HepG2 (cell line): ENCODE measurements around the gene ATAD1.

ENCODE experiments used
- CEBPB ChIP-seq: IDR thresholded peaks from 2 replicates; pipeline ENCODE4 v1.6.1; 2011; ENCODE audit warnings: low read depth, low read length, improper control_type of control experiment, borderline replicate concordance
- FOXM1 ChIP-seq: sonication (generic); formaldehyde crosslinking; IDR thresholded peaks from 2 replicates; pipeline ENCODE4 v1.5.0; 2020; ENCODE audit warnings: missing genetic modification reagents
- FOXO1 ChIP-seq: sonication (generic); formaldehyde crosslinking; IDR thresholded peaks from 2 replicates; pipeline ENCODE4 v1.4.0; 2020; ENCODE audit warnings: missing genetic modification reagents
- POLR2A ChIP-seq, 2 experiments: IDR thresholded peaks; 2 replicates each; pipeline ENCODE4 v1.6.1; 2011; ENCODE audit warnings: low read depth in 2 of 2, low read length in 2 of 2, mild to moderate bottlenecking in 1 of 2, moderate library complexity in 1 of 2; ENCODE audit not compliant: insufficient read depth in 1 of 2
- ZBTB21 ChIP-seq: sonication (generic); formaldehyde crosslinking; IDR thresholded peaks from 2 replicates; pipeline ENCODE4 v1.4.0; 2020; ENCODE audit warnings: missing genetic modification reagents
- ZBTB7B ChIP-seq: sonication (generic); formaldehyde crosslinking; IDR thresholded peaks from 2 replicates; pipeline ENCODE4 v1.4.0; 2020; ENCODE audit warnings: missing genetic modification reagents
- ZHX1 ChIP-seq: sonication (generic); formaldehyde crosslinking; IDR thresholded peaks from 2 replicates; pipeline ENCODE4 v1.8.1; 2022; ENCODE audit warnings: low read depth, mild to moderate bottlenecking, missing genetic modification reagents
- ZNF660 ChIP-seq: sonication (generic); formaldehyde crosslinking; IDR thresholded peaks from 2 replicates; pipeline ENCODE4 v1.5.1; 2020; ENCODE audit warnings: mild to moderate bottlenecking, low read depth, missing genetic modification reagents, borderline replicate concordance

- TF ChIP-seq CEBPB (no peak), ZNF660 (CRISPR knock-in tag) (no peak), FOXO1 (CRISPR knock-in tag) (no peak), POLR2A (IDR thresholded peaks at IDR 0.05; ENCODE audit: insufficient read depth in 1 of 2, low read depth in 2 of 2, low read length in 2 of 2) (no peak), ZHX1 (CRISPR knock-in tag) (no peak), FOXM1 (CRISPR knock-in tag) (no peak), ZBTB21 (CRISPR knock-in tag) (no peak), ZBTB7B (no peak)
Observed at GRCh38 chr10:87803831-87804230, 14.2 kb downstream of the ATAD1 start.
